ENCODE results near the gene BOLA1. TPM values are rescaled to one million over a fixed set of nuclear protein-coding genes. Genes with fewer than 3 reads are reported as not detected.
A peak's percentile ranks its signal among the peaks of the same experiment; 100 is the strongest.
"Not testable (repeated sequence)": the region's sequence is repeated elsewhere in the genome, so short reads cannot be mapped to it uniquely, and the experiment has no call there.

The BOLA1 gene
- total RNA-seq, 1 experiment from 2014 or later, result 5.9 TPM

DNA sequence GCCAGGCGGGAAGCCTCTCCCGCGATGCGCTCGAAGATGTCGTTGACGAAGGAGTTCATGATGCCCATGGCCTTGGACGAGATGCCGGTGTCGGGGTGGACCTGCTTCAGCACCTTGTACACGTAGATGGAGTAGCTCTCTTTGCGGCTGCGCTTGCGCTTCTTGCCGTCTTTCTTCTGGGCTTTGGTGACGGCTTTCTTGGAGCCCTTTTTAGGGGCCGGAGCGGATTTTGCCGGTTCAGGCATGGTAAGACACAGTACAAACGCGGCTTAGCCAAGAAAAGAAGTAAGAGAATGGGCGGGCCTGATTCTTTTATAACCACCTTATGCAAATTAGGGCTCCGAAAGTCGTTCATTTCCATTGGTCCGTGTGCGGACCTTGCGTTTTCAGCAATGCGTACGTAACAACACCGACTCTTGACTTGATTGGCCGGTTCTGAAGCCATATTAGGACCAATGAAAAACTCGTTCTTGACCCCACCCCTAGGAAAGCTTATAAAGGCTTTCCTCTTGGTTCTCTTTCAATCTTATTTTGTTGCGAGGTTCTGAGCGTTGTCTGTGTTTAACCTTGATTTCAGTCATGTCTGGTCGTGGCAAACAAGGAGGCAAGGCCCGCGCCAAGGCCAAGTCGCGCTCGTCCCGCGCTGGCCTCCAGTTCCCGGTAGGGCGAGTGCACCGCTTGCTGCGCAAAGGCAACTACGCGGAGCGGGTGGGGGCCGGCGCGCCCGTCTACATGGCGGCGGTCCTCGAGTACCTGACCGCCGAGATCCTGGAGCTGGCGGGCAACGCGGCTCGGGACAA is 12.8 kb upstream of the BOLA1 start:
- DNase-seq (ENCODE audit: low read depth), result peak; percentile 98

DNA sequence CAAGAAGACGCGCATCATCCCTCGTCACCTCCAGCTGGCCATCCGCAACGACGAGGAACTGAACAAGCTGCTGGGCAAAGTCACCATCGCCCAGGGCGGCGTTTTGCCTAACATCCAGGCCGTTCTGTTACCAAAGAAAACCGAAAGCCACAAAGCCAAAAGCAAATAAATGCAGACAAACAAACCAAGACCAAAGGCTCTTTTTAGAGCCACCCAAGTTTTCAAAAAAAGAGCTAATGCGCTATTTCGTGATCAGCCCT is 12.2 kb upstream of the BOLA1 start:
- DNase-seq (ENCODE audit: low read depth), result not testable (repeated sequence)

DNA sequence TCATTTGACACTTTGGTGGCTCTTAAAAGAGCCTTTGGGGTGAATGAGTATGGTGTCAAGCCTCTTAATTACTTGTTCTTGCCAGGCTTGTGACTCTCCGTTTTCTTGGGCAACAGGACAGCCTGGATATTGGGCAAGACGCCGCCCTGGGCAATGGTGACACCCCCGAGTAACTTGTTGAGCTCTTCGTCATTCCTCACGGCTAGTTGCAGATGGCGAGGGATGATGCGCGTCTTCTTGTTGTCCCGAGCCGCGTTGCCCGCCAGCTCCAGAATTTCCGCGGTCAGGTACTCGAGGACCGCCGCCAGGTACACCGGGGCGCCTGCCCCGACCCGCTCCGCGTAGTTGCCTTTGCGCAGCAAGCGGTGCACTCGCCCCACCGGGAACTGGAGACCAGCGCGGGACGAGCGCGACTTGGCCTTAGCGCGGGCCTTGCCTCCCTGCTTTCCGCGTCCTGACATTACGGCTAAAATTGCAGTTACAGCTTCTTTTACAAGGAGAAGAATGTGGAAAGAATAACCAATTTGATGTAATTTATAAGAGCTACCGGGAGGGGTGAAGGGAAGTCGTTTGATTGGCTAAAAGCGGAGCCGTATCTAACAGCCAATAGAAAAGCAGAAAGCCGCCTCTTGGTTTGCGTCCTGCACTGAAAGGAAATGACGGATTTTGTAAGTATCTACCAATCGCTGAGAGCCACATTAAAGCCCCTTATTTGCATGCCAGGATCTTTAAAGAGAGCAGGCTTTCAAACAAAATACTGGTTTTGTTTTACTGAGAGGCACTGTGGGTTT is 11.7 kb upstream of the BOLA1 start:
- DNase-seq (ENCODE audit: low read depth), result peak; percentile 94

DNA sequence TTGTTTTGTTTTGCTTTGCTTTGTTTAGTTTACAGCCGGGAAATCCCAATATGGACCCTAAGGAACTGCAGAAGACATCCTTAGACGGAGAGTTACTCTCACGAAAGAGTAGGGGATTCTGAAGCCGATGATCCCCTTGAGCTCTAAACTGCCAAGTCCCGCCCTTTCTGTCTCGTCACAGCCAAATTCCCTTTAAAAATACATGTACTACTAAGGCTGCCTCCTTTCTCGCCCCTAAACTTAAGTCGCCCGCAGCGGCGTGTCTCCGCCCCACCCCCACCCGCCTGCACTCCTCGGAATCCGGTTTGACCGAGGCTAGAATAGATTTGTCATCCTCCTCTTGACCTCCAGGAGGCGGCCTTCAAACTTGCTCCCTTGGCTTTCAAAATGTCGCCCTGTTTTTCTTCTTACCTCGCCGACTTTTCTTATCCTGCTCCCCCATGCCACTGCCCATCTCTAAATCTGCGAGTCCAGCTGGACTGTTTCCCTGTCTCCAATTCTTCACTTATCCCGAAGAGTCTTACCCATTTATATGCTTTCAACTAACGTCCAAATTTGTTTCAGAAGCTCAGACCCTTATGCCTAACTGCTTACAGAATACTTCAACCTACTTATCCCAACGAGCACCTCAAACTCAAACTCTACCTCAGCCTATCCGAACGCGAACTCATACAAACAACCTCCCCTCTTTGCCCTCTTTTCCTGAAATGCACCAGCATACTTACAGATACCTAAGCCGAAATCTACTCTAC is 10.9 kb upstream of the BOLA1 start:
- DNase-seq (ENCODE audit: low read depth), result peak; percentile 88

DNA sequence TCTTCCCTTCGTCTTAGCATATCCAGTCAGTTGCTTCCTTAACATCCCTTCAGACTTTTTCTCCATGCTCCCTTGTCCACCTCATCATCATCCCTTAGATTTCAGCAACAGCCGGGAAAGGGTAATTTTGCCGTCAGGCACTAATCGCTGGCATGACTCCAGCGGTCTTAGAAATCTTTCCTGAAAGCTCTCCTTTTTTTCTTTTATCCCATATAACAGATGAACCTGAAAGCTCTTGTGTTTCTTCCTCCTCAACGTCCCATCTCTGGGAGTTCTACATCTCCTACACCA is 10.4 kb upstream of the BOLA1 start:
- DNase-seq (ENCODE audit: low read depth), result no peak

DNA sequence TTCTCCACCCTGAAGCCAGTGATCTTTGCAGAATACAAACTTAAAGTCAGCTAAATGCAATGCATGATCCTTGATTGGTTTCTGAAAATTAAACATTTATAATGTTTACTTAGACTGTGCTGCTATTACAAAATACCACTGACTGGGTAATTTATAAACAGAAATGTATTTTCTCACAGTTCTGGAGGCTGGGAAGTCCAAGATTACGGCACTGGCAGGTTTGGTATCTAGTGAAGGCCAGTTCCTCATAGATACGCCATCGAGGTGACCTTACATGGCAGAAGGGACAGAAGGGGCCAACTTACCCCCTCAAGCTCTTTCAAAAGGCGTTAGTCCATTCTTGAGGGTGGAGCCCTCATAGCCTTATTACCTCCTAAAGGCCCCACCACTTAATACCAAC is 2.8 kb upstream of the BOLA1 start:
- no peak for DNase-seq (ENCODE audit: low read depth)

DNA sequence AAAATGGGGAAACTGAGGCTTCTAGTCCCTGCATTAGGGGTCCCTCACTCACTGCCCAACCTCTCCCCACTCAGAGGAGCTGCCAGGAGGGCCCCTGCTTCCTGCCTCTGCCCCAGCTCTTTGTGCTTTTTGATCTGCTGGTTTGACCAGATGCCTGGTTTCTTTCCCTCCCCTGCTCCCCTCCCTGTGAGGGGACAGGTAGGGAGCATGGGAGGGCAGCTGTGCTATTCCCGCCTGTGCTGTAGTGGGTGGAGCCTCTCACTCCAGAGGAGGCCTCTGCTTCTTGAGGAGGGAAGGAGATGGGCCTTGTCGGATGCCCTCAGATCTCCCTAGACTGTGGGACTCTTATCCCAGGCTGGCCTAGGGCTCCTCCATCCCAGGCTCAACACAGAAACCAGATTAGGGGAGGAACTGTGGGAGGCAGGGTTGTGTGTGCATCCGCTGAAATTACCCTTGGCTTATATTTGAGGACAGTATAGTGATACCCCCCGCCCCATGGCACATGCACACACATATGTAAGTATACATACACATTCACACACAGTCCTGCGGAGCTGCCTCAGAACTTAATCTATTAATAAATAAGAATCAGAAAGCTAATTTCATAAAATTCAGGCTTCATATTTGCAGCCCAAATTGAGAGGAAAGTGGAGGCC is 4.6 kb downstream of the BOLA1 start:
- DNase-seq (ENCODE audit: low read depth), result no peak

DNA sequence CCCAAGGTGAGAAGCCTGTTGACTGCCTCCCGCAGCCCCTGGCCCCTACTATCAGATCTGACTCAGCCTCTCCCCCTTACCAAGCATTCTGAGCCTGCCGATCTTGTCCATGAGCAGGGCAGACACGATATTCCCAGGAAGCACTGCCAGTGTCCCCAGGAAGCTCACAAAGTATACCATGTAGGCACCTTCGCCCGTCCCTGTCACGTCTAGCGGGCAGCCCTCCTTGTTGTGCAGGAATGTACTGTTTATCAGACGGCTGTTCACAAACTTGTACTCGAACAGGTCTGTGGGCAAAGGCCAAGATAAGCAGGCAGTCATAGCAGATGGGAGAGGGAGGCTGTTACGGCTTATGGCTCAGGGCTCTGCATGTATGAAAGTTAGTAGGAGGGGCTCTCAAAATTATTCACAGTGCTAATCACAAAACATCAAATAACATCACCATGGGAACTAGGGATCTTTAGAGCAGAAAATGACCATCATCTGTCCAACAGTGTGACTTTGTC is 7.3 kb downstream of the BOLA1 start:
- DNase-seq (ENCODE audit: low read depth), result no peak

DNA sequence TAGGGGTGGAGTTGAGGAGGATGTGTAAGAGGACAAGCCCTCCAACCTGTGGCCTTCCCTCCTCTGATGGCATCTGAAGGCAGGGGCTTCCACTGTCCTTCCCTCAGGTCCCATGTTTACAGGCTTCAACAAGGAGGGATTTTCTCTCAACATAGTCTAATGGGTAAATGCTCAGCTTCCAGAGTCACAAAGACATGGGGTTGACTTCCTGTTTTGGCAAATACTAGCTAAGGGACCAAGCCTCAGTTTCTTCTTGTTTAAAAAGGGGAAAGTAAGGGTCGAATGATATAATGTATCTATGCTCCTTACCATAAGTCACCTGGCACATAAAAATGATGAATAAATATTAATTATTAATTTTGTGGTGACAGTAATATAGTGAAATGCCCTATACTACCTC is 15.2 kb downstream of the BOLA1 start:
- DNase-seq (ENCODE audit: low read depth), result no peak

DNA sequence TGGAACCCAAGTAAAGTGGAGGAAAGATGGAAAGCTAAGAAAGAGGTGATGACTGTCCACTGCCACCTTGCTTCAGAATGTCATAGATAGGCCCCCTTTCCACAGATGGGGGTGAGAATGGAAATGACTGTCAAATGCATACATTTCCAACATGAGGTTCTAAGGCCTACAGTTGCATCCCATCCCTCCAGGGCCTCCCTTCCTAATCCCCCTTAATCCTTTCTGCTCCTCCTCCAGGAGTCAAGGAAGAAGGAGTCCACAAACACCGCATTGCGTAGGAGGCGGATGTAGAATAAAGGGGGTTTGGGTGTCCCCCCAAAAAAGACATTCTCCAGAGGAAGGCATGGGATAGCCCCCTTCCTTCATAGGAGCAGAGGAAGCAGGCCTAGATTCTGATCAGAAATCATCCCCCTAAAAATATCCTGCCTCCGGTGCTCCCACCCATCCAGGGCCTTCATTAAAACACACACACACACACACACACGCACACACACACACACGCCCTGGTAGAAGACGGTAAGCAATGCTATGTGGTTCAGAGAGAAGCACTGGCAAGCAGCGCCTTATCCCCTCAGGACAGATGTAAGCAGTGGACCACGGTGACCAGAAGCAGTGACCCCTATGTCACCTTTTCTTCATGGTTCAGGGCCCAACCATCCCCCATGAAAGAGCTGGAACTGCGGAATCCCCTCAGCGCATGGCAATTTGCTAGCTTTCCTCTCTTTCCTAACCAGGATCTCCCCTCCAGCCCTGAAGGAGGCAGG is 16.2 kb downstream of the BOLA1 start:
- no peak for DNase-seq (ENCODE audit: low read depth)

DNA sequence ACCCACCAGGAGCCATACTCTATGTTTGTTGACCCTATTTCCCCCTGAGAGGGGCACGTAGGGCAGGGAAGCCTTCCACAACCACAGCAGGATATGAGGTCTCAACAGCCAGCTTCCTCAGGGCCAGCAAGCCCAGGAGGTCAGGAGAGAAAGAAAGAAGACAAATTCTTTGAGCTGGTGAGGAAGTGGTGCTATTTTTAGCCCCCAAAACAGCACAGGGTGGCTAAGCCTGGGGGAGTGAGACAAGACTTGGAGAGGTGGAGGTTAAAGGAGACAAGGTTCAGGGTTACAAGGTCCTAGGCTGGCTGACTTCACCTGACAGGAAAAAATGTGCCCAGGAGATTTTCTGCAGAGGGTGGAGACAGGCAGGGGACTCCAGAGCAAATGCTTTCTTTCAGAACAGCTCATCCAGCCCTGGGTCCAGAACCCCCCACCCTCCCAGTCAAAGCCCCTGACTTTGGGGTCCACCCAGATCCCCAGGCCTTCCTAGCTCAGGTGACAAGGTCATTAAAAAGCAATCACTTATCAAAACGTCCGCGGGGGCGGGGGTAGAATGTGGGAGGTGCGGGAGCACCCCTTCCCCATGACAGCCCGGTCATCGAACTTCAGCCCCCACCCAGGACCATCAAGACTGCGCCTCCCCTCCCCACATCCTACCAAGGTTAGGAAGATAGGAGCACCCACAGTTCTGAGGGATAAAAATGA is 17.0 kb downstream of the BOLA1 start:
- no peak for DNase-seq (ENCODE audit: low read depth)

DNA sequence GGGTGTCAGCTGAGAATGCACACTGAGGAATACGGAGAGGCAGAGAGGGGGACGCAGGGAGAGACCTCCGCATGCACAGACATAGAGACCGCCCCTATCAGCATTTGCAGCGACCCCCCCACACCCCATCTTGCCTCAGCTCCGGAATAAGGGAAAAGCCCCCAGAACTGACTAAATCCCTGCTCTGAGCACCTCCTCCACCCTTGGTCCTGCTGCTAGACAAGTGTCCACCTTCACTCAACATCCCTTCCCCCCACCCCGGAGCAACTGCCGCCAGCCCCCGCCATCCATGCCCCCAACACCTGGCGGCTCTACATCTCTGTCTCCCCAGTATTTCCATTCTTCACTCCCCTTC is 17.5 kb downstream of the BOLA1 start:
- no peak for DNase-seq (ENCODE audit: low read depth)

DNA sequence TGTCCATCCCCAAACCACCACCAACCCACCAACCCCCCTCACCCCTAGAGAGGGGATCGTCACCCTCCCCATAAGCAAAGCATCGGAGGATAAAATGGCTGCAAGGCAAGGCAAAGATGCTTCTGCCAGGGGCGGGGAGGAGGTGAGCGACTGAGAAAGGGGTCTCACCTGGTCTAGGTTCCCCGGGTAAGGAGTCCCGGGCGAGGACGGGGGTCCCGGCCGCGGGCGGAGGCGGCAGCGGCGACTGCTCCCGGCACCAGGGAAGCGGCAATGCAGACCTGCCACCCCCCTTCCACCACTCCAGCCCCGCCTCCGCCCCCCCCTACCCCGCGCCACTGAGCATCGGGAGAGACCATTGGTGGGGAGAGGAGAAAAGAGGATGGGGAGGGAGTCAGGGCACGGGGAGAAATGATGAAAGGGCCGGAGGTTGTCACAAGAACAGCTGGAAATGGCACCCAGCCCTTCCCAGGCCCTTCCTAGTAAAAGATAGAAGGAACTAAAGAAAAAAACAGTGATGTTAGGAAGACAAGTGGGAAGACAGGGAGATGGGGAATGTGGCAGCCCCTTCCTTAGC is 18.3 kb downstream of the BOLA1 start, which contains the start of gene SV2A:
TSS of gene SV2A (minus strand) at position 274 of the 574 bp plus-strand sequence. CDS start 4,004 bp downstream, outside the sequence.
- DNase-seq (ENCODE audit: low read depth), result peak; percentile 59

DNA sequence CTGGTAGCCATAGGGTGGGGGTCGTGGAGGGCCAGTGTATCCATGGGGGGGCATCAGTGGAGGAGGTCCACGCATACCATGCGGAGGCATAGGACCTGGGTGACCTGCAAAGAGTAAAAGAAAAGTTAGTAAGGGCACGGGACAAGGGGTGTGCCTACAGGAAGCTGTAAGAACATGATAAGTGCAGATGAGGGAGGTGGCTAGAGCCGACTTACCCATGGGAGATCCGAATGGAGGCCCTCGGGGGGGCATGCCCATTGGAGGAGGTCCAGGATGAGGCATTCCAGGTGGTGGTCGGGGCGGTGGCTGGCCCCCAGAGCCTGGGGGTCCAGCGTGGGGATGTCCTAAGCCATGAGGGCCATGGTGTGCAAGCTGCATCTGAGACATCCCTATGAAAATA is 24.3 kb downstream of the BOLA1 start:
- no peak for DNase-seq (ENCODE audit: low read depth)

DNA sequence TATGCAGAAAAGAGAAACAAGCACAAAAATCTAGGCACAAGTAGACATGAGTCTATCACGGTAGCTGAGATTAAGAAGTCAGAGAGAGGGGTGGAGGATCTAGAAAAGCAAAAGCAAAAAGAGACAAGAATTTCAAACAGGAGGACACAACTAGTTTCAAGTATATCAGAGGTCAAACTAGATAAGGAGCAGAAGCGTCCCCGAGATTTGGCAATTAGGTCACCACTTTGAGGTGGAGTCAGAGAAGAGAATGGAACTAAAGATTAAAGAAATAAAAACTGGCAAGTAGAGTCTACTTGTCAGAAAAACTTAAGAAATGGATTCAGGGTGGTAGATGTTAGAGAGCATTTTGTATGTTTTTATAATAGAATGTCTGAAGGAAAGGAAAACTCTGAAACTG is 26.0 kb downstream of the BOLA1 start:
- DNase-seq (ENCODE audit: low read depth), result no peak

DNA sequence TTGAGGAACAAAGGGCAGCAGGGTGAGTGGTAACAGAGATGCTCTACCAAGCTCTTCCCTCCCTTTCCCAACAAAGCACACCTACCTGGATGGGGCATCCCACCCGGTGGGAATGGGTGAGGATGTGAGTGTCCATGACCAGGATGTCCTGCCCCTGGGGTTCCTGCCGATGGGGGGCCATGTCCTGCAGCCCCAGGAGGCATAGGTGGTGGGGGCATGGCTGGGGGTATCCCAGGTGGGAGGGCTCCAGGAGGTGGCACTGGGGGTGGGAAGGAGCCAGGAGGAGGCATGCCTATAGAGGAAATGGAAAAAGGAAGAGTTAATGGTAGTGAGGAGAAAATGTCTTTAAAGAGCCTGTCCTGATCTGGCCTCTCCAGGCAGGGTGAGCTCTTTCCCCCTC is 26.4 kb downstream of the BOLA1 start:
- DNase-seq (ENCODE audit: low read depth), result no peak

DNA sequence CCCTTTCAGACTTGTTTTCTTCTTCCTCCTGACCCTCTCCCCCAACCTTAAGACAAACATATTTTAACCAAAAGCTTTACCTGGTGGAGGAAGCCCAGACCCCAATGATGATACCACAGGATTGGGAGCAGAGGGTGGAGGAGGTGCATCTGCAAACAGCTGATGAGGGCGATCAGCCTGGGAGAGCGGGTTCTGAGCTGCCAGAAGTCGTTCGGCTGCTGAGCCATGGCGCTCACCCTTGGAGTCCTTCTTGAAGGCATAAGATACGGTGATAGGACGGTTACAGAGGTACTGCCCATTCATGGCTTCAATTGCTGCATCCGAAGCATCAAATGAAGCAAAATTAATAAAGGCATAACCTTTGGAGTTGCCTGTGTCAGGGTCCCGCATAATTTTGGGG is 26.9 kb downstream of the BOLA1 start:
- no peak for DNase-seq (ENCODE audit: low read depth)

DNA sequence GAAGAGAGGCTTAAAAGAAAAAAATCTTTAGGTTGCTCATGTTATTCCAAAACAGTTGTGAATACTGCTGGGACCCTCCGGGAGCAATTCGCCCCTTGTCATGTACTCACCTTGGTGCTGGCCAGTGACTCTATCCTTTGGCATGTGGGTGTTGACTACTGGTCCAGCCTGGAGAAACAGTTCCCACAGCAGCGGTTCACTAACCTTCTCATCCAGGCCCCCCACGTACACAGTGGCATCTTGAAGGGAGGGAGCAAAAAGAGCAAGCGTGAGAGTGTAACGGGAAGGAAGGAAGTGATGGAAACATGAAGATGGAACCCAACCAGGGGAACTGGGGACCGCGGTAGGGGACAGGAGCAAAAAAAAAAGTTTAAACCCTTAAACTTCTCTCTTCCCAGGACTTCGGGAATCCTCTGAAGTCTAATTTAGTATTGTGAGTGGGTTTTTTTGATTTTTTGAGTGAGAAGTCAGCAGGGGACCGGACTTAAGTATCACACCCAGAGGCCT is 27.7 kb downstream of the BOLA1 start:
- peak; percentile 27 for DNase-seq (ENCODE audit: low read depth)

DNA sequence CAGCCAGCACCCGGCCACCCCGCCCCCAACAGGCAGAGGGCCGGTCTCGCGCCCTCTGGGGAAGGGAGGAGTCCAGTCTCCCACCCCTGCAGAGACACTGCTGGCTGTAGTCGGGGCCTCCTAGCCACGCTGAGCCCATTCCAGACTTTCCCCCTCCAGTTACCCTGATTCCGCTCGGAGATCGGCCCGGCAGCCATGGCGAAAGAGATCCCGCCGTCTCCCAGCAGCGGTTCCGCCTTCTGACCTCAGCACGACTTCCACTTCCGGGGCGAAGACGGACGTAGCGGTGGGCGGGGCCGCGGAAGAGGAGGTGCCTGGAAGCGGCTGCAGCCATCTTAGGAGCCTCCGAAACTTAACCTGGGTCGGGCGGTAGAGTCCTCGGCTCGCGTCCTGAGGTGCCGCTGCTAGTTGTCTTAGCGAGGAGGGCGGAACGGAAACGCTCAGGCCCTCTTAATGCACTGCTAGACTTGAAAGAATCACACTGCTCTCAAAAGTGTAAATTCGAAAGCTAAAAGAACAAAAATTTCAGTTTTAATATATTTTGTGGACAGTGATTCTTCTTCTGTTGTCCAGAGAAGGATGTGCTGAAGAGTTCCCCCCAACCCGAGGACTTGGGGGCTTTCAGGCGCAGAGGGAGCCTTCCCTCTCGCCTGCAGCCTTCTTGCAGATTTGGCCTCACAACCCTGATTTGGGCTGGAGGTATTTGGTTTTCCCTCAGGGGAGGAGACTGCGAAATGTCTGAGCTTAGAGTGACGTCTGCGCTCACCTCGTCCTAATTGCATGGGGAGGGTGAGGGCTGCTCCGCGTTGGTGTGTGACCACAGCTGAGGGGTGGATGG is 28.4 kb downstream of the BOLA1 start, which contains the start of gene SF3B4:
TSS of gene SF3B4 (minus strand) at position 241 of the 838 bp plus-strand sequence. CDS start at position 197, 44 bp downstream.
- DNase-seq (ENCODE audit: low read depth), result peak; percentile 97

Data from Daoy (cell line).